Neural progenitor cell (in vitro differentiated cells): ENCODE measurements around the gene TMEM95.

Experiments
- EZH2 ChIP-seq: fragments of 200-600 bp; sonication (generic); IDR thresholded peaks from 2 replicates; pipeline ENCODE4 v1.6.1; 2017; ENCODE audit warnings: antibody characterized with exemption, mild to moderate bottlenecking, moderate library complexity
- TF ChIP-seq, protein P1 (sequence below): fragments of 200-600 bp; sonication (generic); IDR thresholded peaks from 2 replicates; pipeline ENCODE4 v1.5.1; 2017; ENCODE audit warnings: antibody characterized with exemption, mild to moderate bottlenecking

DNA sequence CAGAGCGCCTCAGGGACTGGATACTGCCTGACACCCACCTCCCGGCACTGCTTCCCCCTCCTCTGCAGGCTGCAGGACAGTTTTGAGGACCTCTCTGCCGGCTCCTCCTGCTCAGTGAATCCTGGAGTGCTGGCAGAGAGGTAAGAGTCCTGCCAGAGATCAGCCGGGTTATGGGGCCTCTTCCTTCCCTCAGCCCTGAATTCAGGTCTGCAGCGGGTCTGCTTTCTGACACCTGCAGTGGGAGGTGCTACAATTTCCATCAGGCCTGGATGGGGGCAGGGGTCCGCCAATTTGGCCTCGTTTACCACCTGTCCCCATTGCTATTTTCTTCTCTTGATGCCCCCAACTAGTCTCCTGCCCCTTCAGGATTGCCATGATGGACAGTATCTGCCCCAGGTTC, 22.8 kb upstream of the TMEM95 start:
- TF ChIP-seq, protein P1, sequence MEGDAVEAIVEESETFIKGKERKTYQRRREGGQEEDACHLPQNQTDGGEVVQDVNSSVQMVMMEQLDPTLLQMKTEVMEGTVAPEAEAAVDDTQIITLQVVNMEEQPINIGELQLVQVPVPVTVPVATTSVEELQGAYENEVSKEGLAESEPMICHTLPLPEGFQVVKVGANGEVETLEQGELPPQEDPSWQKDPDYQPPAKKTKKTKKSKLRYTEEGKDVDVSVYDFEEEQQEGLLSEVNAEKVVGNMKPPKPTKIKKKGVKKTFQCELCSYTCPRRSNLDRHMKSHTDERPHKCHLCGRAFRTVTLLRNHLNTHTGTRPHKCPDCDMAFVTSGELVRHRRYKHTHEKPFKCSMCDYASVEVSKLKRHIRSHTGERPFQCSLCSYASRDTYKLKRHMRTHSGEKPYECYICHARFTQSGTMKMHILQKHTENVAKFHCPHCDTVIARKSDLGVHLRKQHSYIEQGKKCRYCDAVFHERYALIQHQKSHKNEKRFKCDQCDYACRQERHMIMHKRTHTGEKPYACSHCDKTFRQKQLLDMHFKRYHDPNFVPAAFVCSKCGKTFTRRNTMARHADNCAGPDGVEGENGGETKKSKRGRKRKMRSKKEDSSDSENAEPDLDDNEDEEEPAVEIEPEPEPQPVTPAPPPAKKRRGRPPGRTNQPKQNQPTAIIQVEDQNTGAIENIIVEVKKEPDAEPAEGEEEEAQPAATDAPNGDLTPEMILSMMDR = no peak
- TF ChIP-seq EZH2 = no peak
